Measurements from ENCODE around the gene TIMMDC1. TPM values are rescaled to one million over a fixed set of nuclear protein-coding genes. Genes with fewer than 3 reads are reported as not detected.

Gene TIMMDC1
- total RNA-seq, 1 experiment from 2014 or later, result 121 TPM

DNA sequence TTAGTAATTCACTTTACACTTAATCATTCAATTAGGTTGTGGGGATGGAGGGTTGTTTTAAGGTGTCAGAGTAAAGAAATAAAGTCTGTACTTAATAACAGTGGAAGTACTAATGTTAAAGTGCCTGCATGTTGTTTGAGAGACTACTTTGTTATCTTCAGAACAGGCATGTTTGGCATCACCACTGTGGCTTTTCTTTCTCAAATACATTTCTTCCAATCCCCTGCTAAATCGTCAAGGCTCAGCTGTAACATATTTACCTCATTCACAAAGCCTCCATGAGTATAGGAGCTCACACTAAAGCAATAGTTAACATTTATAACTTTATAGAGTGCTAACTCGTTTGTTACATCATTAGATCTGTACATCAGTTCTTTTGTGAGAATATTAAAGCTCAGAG, 2.6 kb downstream of the TIMMDC1 start:
- no peaks in the 10 kb centered on the region for H3K9me2 ChIP-seq (ENCODE audit: insufficient read depth)
- DNase-seq (ENCODE audit: low read depth, low spot score) (no peak), ATAC-seq (no peak)
- TF ChIP-seq JUND (IDR thresholded peaks at IDR 0.05), result no peak
- no peak for TF ChIP-seq CBX3 (IDR thresholded peaks at IDR 0.05; ENCODE audit: low read depth)
- TF ChIP-seq, protein P1, sequence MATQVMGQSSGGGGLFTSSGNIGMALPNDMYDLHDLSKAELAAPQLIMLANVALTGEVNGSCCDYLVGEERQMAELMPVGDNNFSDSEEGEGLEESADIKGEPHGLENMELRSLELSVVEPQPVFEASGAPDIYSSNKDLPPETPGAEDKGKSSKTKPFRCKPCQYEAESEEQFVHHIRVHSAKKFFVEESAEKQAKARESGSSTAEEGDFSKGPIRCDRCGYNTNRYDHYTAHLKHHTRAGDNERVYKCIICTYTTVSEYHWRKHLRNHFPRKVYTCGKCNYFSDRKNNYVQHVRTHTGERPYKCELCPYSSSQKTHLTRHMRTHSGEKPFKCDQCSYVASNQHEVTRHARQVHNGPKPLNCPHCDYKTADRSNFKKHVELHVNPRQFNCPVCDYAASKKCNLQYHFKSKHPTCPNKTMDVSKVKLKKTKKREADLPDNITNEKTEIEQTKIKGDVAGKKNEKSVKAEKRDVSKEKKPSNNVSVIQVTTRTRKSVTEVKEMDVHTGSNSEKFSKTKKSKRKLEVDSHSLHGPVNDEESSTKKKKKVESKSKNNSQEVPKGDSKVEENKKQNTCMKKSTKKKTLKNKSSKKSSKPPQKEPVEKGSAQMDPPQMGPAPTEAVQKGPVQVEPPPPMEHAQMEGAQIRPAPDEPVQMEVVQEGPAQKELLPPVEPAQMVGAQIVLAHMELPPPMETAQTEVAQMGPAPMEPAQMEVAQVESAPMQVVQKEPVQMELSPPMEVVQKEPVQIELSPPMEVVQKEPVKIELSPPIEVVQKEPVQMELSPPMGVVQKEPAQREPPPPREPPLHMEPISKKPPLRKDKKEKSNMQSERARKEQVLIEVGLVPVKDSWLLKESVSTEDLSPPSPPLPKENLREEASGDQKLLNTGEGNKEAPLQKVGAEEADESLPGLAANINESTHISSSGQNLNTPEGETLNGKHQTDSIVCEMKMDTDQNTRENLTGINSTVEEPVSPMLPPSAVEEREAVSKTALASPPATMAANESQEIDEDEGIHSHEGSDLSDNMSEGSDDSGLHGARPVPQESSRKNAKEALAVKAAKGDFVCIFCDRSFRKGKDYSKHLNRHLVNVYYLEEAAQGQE (IDR thresholded peaks at IDR 0.05; ENCODE audit: low read depth), result no peak
- TF ChIP-seq SIN3A (IDR thresholded peaks at IDR 0.05; ENCODE audit: low read depth), result no peak
- no peak for TF ChIP-seq TCF7L2 (IDR thresholded peaks at IDR 0.05; ENCODE audit: borderline replicate concordance, extremely low read depth, insufficient read depth, insufficient read length)
- no peak for TF ChIP-seq SRF (IDR thresholded peaks at IDR 0.05; ENCODE audit: low read depth)
- TF ChIP-seq SP1 (IDR thresholded peaks at IDR 0.05; ENCODE audit: low read depth), result no peak
- no peak for TF ChIP-seq FOSL1 (IDR thresholded peaks at IDR 0.05; ENCODE audit: low read depth)
- TF ChIP-seq CEBPB (IDR thresholded peaks at IDR 0.05; ENCODE audit: low read depth), result no peak
- no peak for TF ChIP-seq EGR1 (IDR thresholded peaks at IDR 0.05; ENCODE audit: low read depth)
- TF ChIP-seq ZNF274 (IDR thresholded peaks at IDR 0.05; ENCODE audit: low read depth, low read length), result no peak
- TF ChIP-seq, protein P2, sequence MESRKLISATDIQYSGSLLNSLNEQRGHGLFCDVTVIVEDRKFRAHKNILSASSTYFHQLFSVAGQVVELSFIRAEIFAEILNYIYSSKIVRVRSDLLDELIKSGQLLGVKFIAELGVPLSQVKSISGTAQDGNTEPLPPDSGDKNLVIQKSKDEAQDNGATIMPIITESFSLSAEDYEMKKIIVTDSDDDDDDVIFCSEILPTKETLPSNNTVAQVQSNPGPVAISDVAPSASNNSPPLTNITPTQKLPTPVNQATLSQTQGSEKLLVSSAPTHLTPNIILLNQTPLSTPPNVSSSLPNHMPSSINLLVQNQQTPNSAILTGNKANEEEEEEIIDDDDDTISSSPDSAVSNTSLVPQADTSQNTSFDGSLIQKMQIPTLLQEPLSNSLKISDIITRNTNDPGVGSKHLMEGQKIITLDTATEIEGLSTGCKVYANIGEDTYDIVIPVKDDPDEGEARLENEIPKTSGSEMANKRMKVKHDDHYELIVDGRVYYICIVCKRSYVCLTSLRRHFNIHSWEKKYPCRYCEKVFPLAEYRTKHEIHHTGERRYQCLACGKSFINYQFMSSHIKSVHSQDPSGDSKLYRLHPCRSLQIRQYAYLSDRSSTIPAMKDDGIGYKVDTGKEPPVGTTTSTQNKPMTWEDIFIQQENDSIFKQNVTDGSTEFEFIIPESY (IDR thresholded peaks at IDR 0.05; ENCODE audit: extremely low read depth, insufficient replicate concordance, low read length), result no peak
- TF ChIP-seq ATF3 (IDR thresholded peaks at IDR 0.05), result no peak
- TF ChIP-seq EZH2 (IDR thresholded peaks at IDR 0.05), result no peak
- TF ChIP-seq POLR2A (IDR thresholded peaks at IDR 0.05; ENCODE audit: borderline replicate concordance, extremely low read depth, insufficient read depth, insufficient read length), result no peak
- TF ChIP-seq YY1 (IDR thresholded peaks at IDR 0.05; ENCODE audit: extremely low read depth, insufficient replicate concordance, low read depth, low read length), result no peak
- TF ChIP-seq RAD21 (IDR thresholded peaks at IDR 0.05; ENCODE audit: low read depth), result no peak
- no peak for TF ChIP-seq POLR2AphosphoS5 (IDR thresholded peaks at IDR 0.05; ENCODE audit: low read depth, low read length)
- TF ChIP-seq, protein P3, sequence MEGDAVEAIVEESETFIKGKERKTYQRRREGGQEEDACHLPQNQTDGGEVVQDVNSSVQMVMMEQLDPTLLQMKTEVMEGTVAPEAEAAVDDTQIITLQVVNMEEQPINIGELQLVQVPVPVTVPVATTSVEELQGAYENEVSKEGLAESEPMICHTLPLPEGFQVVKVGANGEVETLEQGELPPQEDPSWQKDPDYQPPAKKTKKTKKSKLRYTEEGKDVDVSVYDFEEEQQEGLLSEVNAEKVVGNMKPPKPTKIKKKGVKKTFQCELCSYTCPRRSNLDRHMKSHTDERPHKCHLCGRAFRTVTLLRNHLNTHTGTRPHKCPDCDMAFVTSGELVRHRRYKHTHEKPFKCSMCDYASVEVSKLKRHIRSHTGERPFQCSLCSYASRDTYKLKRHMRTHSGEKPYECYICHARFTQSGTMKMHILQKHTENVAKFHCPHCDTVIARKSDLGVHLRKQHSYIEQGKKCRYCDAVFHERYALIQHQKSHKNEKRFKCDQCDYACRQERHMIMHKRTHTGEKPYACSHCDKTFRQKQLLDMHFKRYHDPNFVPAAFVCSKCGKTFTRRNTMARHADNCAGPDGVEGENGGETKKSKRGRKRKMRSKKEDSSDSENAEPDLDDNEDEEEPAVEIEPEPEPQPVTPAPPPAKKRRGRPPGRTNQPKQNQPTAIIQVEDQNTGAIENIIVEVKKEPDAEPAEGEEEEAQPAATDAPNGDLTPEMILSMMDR (IDR thresholded peaks at IDR 0.05 in 2 of 3, conservative IDR thresholded peaks at IDR 0.05 in 1 of 3; ENCODE audit: borderline replicate concordance in 1 of 3, insufficient read depth in 1 of 3, low read depth in 2 of 3, low read length in 2 of 3), result no peak
- TF ChIP-seq, protein P4, sequence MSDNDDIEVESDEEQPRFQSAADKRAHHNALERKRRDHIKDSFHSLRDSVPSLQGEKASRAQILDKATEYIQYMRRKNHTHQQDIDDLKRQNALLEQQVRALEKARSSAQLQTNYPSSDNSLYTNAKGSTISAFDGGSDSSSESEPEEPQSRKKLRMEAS (IDR thresholded peaks at IDR 0.05), result no peak
- H3K36me3 ChIP-seq (ENCODE audit: control insufficient read depth in 1 of 2, insufficient read depth in 2 of 2, low read length in 2 of 2), result peaks cover 6 to 8% of the 10 kb centered on the region in 2 experiments; a peak in 3 of 4 replicates
- peaks cover 48% of the 10 kb centered on the region for H3K79me2 ChIP-seq (ENCODE audit: insufficient read depth, low read length)
- H2AFZ ChIP-seq (ENCODE audit: low read depth, low read length, poor library complexity, severe bottlenecking), result no peak overlapping the region
- BruUV-seq (replicated peaks), result no TSS peak
- POLR2A ChIA-PET, result no interaction called here
- H3K27me3 ChIP-seq (ENCODE audit: insufficient read depth, low read length), result no peaks in the 10 kb centered on the region
- no peaks in the 10 kb centered on the region for H4K20me1 ChIP-seq (ENCODE audit: insufficient read depth)
- intact Hi-C loops (cut with micrococcal nuclease), result no loop called here
- no peak overlapping the region for H3K9ac ChIP-seq (ENCODE audit: low read length)
- CTCF ChIA-PET, result no interaction called here
- RAD21 ChIA-PET (ENCODE audit: low non-redundant PET in 1 of 2, low total read pairs in 2 of 2, uncharacterized antibody in 2 of 2, unreplicated experiment in 2 of 2), result no interaction called here
- no peak overlapping the region for H3K4me2 ChIP-seq (ENCODE audit: low read length)
- H3K27ac ChIP-seq (ENCODE audit: low read depth, low read length), result no peak overlapping the region
- H3K4me3 ChIP-seq (replicated peaks in 1 of 2; ENCODE audit: low read depth in 1 of 2, low read length in 2 of 2), result no peak overlapping the region
- peaks cover 7 to 16% of the 10 kb centered on the region in 2 experiments; a peak in 2 of 4 replicates for H3K4me1 ChIP-seq (ENCODE audit: control insufficient read depth in 1 of 2, insufficient read depth in 2 of 2, low read length in 2 of 2)
- H3K9me3 ChIP-seq (ENCODE audit: control insufficient read depth in 1 of 2, insufficient read depth in 1 of 2, low read depth in 1 of 2, low read length in 2 of 2), result no peaks in the 10 kb centered on the region
